Lung (tissue), 12 donors: Measurements from ENCODE around the gene PLXND1. TPM values are rescaled to one million over a fixed set of nuclear protein-coding genes. Genes with fewer than 3 reads are reported as not detected.

Experiments used
- ATAC-seq: fragments of 200-7000 bp; cut with Tn5 transposase; one replicate; pipeline ENCODE4 v1.9.1; 2020; ENCODE audit warnings: moderate number of reproducible peaks; ENCODE audit not compliant: insufficient read depth, low FRiP score
- DNase-seq, 3 donors: peaks; one replicate each; pipeline ENCODE4 v3.0.0-alpha.2; 2013 to 2017
- H3K27ac ChIP-seq, 2 donors: one replicate each; pipeline ENCODE4 v1.5.1; 2013; ENCODE audit warnings: mild to moderate bottlenecking in 2 of 2, moderate library complexity in 2 of 2, control low read depth in 1 of 2, inconsistent platforms in 1 of 2, low read depth in 1 of 2, low read length in 1 of 2
- H3K27me3 ChIP-seq, 3 donors: one replicate each; pipeline ENCODE4 v1.5.1; 2013; ENCODE audit warnings: low read length in 2 of 3; ENCODE audit not compliant: control insufficient read depth in 3 of 3, insufficient read depth in 3 of 3
- H3K36me3 ChIP-seq, 4 donors: one replicate each; pipeline ENCODE4 v1.5.1; 2013; ENCODE audit warnings: low read length in 4 of 4, mild to moderate bottlenecking in 1 of 4, moderate library complexity in 1 of 4; ENCODE audit not compliant: control insufficient read depth in 4 of 4, insufficient read depth in 4 of 4
- H3K4me1 ChIP-seq, 5 donors: one replicate each; pipeline ENCODE4 v1.5.1; 2013; ENCODE audit warnings: low read length in 5 of 5, mild to moderate bottlenecking in 2 of 5, moderate library complexity in 1 of 5; ENCODE audit not compliant: control insufficient read depth in 5 of 5, insufficient read depth in 5 of 5
- H3K4me3 ChIP-seq: one replicate; pipeline ENCODE4 v1.5.1; 2013; ENCODE audit warnings: mild to moderate bottlenecking, control low read depth, moderate library complexity
- H3K9ac ChIP-seq, 2 donors: one replicate each; pipeline ENCODE4 v1.5.1; 2013; ENCODE audit warnings: low read length in 2 of 2, control low read depth in 1 of 2; ENCODE audit not compliant: insufficient read depth in 1 of 2
- H3K9me3 ChIP-seq, 4 donors: one replicate each; pipeline ENCODE4 v1.5.1; 2013; ENCODE audit warnings: low read length in 3 of 4, mild to moderate bottlenecking in 1 of 4, moderate library complexity in 1 of 4; ENCODE audit not compliant: control insufficient read depth in 4 of 4, insufficient read depth in 3 of 4
- WGBS, 2 donors: extraction: QIAGEN DNeasy Blood & Tissue Kit; methylation state at CpG; one replicate each; pipeline ENCODE4 v1.1.7; 2013; 5-methylcytosine and 5-hydroxymethylcytosine counted together
- polyA plus RNA-seq, 2 donors: library from polyadenylated mRNA; stranded (reverse); fragments of 200-250 nt; gene quantifications; one replicate each; pipeline ENCODE4 v1.2.1, GENCODE V29; 2013
- total RNA-seq, 2 donors: library from RNA; depleted of rRNA in 1 of 2; stranded (reverse); fragments of >200 nt in 1 of 2; gene quantifications; one replicate each; pipeline ENCODE4 v1.2.1, GENCODE V29; 2014 to 2021
- TF ChIP-seq, protein P1 (sequence below): IDR thresholded peaks from 2 replicates; pipeline ENCODE4 v1.5.1; 2012; ENCODE audit warnings: mild to moderate bottlenecking; ENCODE audit errors: control extremely low read depth, extremely low read depth
- donor health status: control.
- donor health status: control.
- donor health status: Bipolar disorder and iron deficiency.
- donor health status: healthy.
- donor health status: DM: yes; HTN: yes; CAD: no.

The PLXND1 gene
- total and polyA plus RNA-seq, 4 donors: 128 to 233 (median 180) TPM

DNA sequence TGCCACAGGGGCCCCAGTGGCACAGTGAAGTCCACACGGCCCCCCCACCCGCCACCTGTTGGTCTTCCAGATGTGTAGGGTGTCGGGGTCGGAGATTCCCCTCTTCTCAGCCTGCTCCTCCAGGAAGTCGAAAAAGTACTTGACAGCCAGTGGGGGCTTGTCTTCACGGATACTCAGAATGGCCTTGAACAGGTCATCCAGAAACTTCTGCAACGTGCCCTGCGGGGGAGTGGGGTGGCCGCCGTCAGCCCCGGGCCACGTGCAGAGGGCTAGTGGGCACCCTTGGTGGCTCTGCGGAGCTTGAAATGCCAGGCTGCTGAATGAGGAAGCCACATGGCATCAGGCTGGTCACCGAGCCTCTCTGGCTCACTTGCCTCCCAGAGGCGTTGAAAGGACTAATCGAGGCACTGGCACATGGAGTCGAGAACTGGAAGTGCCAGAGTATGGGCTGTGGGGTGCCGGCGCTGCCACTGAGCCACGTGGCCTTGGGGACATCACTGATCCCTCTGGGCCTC lies 46.9 kb downstream of the PLXND1 start:
- Histone ChIP-seq H3K36me3 (peaks cover 0 to 70% (median 23%) of the 10 kb centered on the region in 4 donors), H3K27ac (peak overlapping the region in 1 of 2 donors; percentile 57), H3K9me3 (no peaks in the 10 kb centered on the region), H3K9ac (no peak overlapping the region), H3K4me3 (no peak overlapping the region), H3K27me3 (no peaks in the 10 kb centered on the region), H3K4me1 (peaks cover 0 to 83% (median 34%) of the 10 kb centered on the region in 5 donors)
- DNase-seq (no peak), ATAC-seq (no peak)
- WGBS, 2 donors: 88 to 89% methylated on average over 20 of the region's 20 CpGs
- TF ChIP-seq, protein P1, sequence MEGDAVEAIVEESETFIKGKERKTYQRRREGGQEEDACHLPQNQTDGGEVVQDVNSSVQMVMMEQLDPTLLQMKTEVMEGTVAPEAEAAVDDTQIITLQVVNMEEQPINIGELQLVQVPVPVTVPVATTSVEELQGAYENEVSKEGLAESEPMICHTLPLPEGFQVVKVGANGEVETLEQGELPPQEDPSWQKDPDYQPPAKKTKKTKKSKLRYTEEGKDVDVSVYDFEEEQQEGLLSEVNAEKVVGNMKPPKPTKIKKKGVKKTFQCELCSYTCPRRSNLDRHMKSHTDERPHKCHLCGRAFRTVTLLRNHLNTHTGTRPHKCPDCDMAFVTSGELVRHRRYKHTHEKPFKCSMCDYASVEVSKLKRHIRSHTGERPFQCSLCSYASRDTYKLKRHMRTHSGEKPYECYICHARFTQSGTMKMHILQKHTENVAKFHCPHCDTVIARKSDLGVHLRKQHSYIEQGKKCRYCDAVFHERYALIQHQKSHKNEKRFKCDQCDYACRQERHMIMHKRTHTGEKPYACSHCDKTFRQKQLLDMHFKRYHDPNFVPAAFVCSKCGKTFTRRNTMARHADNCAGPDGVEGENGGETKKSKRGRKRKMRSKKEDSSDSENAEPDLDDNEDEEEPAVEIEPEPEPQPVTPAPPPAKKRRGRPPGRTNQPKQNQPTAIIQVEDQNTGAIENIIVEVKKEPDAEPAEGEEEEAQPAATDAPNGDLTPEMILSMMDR: no peak

DNA sequence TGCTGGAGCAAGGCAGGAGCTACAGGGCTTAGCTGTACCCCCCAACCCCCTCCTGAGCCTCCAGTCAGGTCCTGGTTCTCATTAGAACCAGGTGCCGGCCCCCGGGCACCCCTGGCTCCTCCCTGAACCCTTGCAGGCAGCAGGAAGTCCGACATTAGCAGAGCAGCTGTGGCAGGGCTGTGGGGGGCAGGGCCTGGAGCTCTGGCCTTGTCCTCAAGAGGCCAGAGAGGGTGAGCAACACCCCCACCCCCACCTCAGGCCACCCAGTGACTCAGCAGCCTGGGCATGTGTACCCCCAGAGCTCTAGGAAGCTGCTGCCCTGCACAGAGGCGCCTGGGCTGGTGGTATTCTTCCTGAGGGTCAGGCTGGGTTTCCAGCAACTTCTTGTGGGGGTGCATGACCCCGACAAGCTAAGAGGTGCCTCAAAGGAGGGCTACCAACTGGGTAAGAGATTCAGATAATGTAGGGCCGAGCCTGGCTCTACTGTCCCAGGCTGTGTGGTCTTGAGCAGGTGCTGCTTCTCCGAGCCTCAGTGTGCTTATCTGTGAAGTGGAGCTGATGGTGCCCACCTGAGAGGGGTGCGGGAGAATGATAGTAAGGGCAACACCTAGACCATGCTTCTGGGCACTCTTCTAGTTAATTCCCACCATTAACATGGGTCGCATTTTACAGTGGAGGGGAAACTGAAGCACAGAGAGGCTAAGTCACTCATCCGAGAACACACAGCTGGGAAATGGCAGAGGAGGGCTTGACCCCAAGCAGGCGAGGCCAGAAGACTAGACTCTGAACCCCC lies 47.5 kb downstream of the PLXND1 start:
- TF ChIP-seq, protein P1: no peak

DNA sequence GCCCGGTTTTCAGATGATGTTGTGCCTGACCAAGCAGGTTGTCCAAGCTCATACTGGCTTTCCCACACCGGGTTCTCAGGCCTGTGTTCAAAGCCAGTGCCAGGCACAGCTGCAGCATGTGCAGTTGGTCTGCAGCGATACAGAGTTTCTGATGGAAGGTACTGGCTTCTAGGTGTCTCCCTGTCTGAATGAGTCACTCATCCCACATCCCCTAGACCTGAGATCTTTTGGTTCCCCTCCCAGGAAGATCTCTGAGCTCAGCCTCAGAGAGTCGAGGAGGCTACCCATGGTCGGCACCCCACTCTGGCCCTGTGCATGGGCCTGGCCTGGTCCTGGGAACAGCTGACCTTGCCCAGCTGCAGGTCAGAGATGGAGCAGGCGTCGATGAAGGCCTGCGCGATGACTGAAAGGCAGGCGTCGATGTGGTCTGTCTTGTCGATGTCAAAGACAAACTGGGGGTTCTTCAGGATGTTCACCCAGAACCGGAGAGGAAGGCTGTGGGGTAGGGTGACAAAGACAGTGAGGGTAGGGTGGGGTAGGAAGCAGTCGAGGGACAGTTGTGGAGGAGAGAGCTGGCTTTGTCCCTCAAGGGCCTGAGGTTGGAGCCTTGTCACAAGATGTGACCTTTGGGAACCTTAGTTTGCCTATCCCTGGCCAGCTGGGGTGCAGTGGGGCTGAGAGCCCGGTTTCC lies 48.2 kb downstream of the PLXND1 start:
- DNase-seq (no peak), ATAC-seq (no peak)

More for the DNA sequence above, 47.5 kb downstream of the PLXND1 start:
- Histone ChIP-seq H3K4me1 (peaks cover 0 to 83% (median 36%) of the 10 kb centered on the region in 5 donors), H3K9ac (peak overlapping the region in 1 of 2 donors; percentile 44), H3K9me3 (no peaks in the 10 kb centered on the region), H3K27ac (peak overlapping the region in 1 of 2 donors; percentile 46), H3K4me3 (no peak overlapping the region), H3K36me3 (peaks cover 0 to 64% (median 23%) of the 10 kb centered on the region in 4 donors), H3K27me3 (no peaks in the 10 kb centered on the region)
- ATAC-seq (no peak), DNase-seq (no peak)
- WGBS, 2 donors: 57 to 72% methylated on average over 11 of the region's 11 CpGs

More for the DNA sequence above, 48.2 kb downstream of the PLXND1 start:
- Histone ChIP-seq H3K9me3 (no peaks in the 10 kb centered on the region), H3K27ac (peak overlapping the region in 1 of 2 donors; percentile 43), H3K4me1 (peaks cover 0 to 84% (median 36%) of the 10 kb centered on the region in 5 donors), H3K4me3 (no peak overlapping the region), H3K36me3 (peaks cover 0 to 58% (median 23%) of the 10 kb centered on the region in 4 donors), H3K9ac (peak overlapping the region in 1 of 2 donors; percentile 44), H3K27me3 (no peaks in the 10 kb centered on the region)
- 77 to 82% methylated on average over 15 of the region's 15 CpGs for WGBS, 2 donors
- TF ChIP-seq, protein P1: no peak
